ENCODE results near the gene ARHGAP26. TPM values are rescaled to one million over a fixed set of nuclear protein-coding genes. Genes with fewer than 3 reads are reported as not detected.
"Not testable (repeated sequence)": the region's sequence is repeated elsewhere in the genome, so short reads cannot be mapped to it uniquely, and the experiment has no call there.

The ARHGAP26 gene
- total and polyA plus RNA-seq, 2 donors: 15.1 to 16.2 TPM

GRCh38 chr5:143080407-143080806 is 310.2 kb downstream of the ARHGAP26 start:
- Histone ChIP-seq H3K27ac (ENCODE audit: low read depth in 1 of 2, low read length in 1 of 2) (no peak overlapping the region), H3K27me3 (ENCODE audit: control insufficient read depth in 2 of 2, insufficient read depth in 1 of 2, low read length in 1 of 2) (no peaks in the 10 kb centered on the region), H3K4me1 (ENCODE audit: control insufficient read depth in 2 of 2, insufficient read depth in 2 of 2, low read length in 2 of 2) (no peaks in the 10 kb centered on the region), H3K4me3 (ENCODE audit: low read length in 2 of 2) (no peak overlapping the region), H3K36me3 (ENCODE audit: control insufficient read depth in 2 of 2, insufficient read depth in 2 of 2, low read length in 1 of 2) (peaks cover 0 to 3% of the 10 kb centered on the region in 2 donors), H3K9me3 (ENCODE audit: control insufficient read depth in 2 of 2, insufficient read depth in 1 of 2, low read length in 1 of 2) (no peaks in the 10 kb centered on the region)
- 99% methylated on average over 2 of the region's 2 CpGs for WGBS
- DNase-seq (ENCODE audit: low read depth in 6 of 9, low spot score in 9 of 9): no peak

- Histone ChIP-seq H3K27me3 (ENCODE audit: control insufficient read depth in 2 of 2, insufficient read depth in 1 of 2, low read length in 1 of 2) (no peaks in the 10 kb centered on the region), H3K36me3 (ENCODE audit: control insufficient read depth in 2 of 2, insufficient read depth in 2 of 2, low read length in 1 of 2) (peaks cover 0 to 3% of the 10 kb centered on the region in 2 donors), H3K27ac (ENCODE audit: low read depth in 1 of 2, low read length in 1 of 2) (no peak overlapping the region), H3K4me1 (ENCODE audit: control insufficient read depth in 2 of 2, insufficient read depth in 2 of 2, low read length in 2 of 2) (no peaks in the 10 kb centered on the region), H3K9me3 (ENCODE audit: control insufficient read depth in 2 of 2, insufficient read depth in 1 of 2, low read length in 1 of 2) (no peaks in the 10 kb centered on the region), H3K4me3 (ENCODE audit: low read length in 2 of 2) (no peak overlapping the region)
- 95% methylated on average over 1 of the region's 1 CpG for WGBS
- DNase-seq (ENCODE audit: low read depth in 6 of 9, low spot score in 9 of 9): no peak
Measured at GRCh38 chr5:143080982-143081381, 310.8 kb downstream of the ARHGAP26 start.

GRCh38 chr5:143083006-143083405 is 312.8 kb downstream of the ARHGAP26 start:
- DNase-seq (ENCODE audit: low read depth in 6 of 9, low spot score in 9 of 9): no peak
- Histone ChIP-seq H3K27ac (ENCODE audit: low read depth in 1 of 2, low read length in 1 of 2) (no peak overlapping the region), H3K27me3 (ENCODE audit: control insufficient read depth in 2 of 2, insufficient read depth in 1 of 2, low read length in 1 of 2) (no peaks in the 10 kb centered on the region), H3K36me3 (ENCODE audit: control insufficient read depth in 2 of 2, insufficient read depth in 2 of 2, low read length in 1 of 2) (peaks cover 0 to 3% of the 10 kb centered on the region in 2 donors), H3K4me1 (ENCODE audit: control insufficient read depth in 2 of 2, insufficient read depth in 2 of 2, low read length in 2 of 2) (no peaks in the 10 kb centered on the region), H3K9me3 (ENCODE audit: control insufficient read depth in 2 of 2, insufficient read depth in 1 of 2, low read length in 1 of 2) (no peaks in the 10 kb centered on the region), H3K4me3 (ENCODE audit: low read length in 2 of 2) (no peak overlapping the region)
- WGBS: 90% methylated on average over 9 of the region's 9 CpGs

GRCh38 chr5:143084407-143084806 is 314.2 kb downstream of the ARHGAP26 start:
- no peaks in the 10 kb centered on the region for H3K27me3 ChIP-seq (ENCODE audit: control insufficient read depth in 2 of 2, insufficient read depth in 1 of 2, low read length in 1 of 2)
- H3K27ac ChIP-seq (ENCODE audit: low read depth in 1 of 2, low read length in 1 of 2): no peak overlapping the region
- WGBS: 95% methylated on average over 9 of the region's 9 CpGs
- H3K4me3 ChIP-seq (ENCODE audit: low read length in 2 of 2): no peak overlapping the region
- DNase-seq (ENCODE audit: low read depth in 6 of 9, low spot score in 9 of 9): no peak
- H3K9me3 ChIP-seq (ENCODE audit: control insufficient read depth in 2 of 2, insufficient read depth in 1 of 2, low read length in 1 of 2): no peaks in the 10 kb centered on the region
- no peaks in the 10 kb centered on the region for H3K4me1 ChIP-seq (ENCODE audit: control insufficient read depth in 2 of 2, insufficient read depth in 2 of 2, low read length in 2 of 2)
- H3K36me3 ChIP-seq (ENCODE audit: control insufficient read depth in 2 of 2, insufficient read depth in 2 of 2, low read length in 1 of 2): peaks cover 0 to 3% of the 10 kb centered on the region in 2 donors

- H3K9me3 ChIP-seq (ENCODE audit: control insufficient read depth in 2 of 2, insufficient read depth in 1 of 2, low read length in 1 of 2): no peaks in the 10 kb centered on the region
- DNase-seq (ENCODE audit: low read depth in 6 of 9, low spot score in 9 of 9): no peak
- H3K36me3 ChIP-seq (ENCODE audit: control insufficient read depth in 2 of 2, insufficient read depth in 2 of 2, low read length in 1 of 2): peaks cover 0 to 3% of the 10 kb centered on the region in 2 donors
- H3K27ac ChIP-seq (ENCODE audit: low read depth in 1 of 2, low read length in 1 of 2): no peak overlapping the region
- H3K27me3 ChIP-seq (ENCODE audit: control insufficient read depth in 2 of 2, insufficient read depth in 1 of 2, low read length in 1 of 2): no peaks in the 10 kb centered on the region
- no peak overlapping the region for H3K4me3 ChIP-seq (ENCODE audit: low read length in 2 of 2)
- WGBS: 97% methylated on average over 6 of the region's 6 CpGs
- no peaks in the 10 kb centered on the region for H3K4me1 ChIP-seq (ENCODE audit: control insufficient read depth in 2 of 2, insufficient read depth in 2 of 2, low read length in 2 of 2)
Measured at GRCh38 chr5:143085319-143085917, 315.2 kb downstream of the ARHGAP26 start.

- Histone ChIP-seq H3K9me3 (ENCODE audit: control insufficient read depth in 2 of 2, insufficient read depth in 1 of 2, low read length in 1 of 2) (no peaks in the 10 kb centered on the region), H3K36me3 (ENCODE audit: control insufficient read depth in 2 of 2, insufficient read depth in 2 of 2, low read length in 1 of 2) (peaks cover 0 to 3% of the 10 kb centered on the region in 2 donors), H3K4me1 (ENCODE audit: control insufficient read depth in 2 of 2, insufficient read depth in 2 of 2, low read length in 2 of 2) (no peaks in the 10 kb centered on the region), H3K27me3 (ENCODE audit: control insufficient read depth in 2 of 2, insufficient read depth in 1 of 2, low read length in 1 of 2) (no peaks in the 10 kb centered on the region), H3K4me3 (ENCODE audit: low read length in 2 of 2) (no peak overlapping the region), H3K27ac (ENCODE audit: low read depth in 1 of 2, low read length in 1 of 2) (no peak overlapping the region)
- 98% methylated on average over 1 of the region's 1 CpG for WGBS
- DNase-seq (ENCODE audit: low read depth in 6 of 9, low spot score in 9 of 9): no peak
Measured at GRCh38 chr5:143086546-143086907, 316.4 kb downstream of the ARHGAP26 start.

GRCh38 chr5:143086908-143087637 is 316.9 kb downstream of the ARHGAP26 start:
- no peaks in the 10 kb centered on the region for H3K9me3 ChIP-seq (ENCODE audit: control insufficient read depth in 2 of 2, insufficient read depth in 1 of 2, low read length in 1 of 2)
- no peak for DNase-seq (ENCODE audit: low read depth in 6 of 9, low spot score in 9 of 9)
- no peaks in the 10 kb centered on the region for H3K4me1 ChIP-seq (ENCODE audit: control insufficient read depth in 2 of 2, insufficient read depth in 2 of 2, low read length in 2 of 2)
- no peak overlapping the region for H3K27ac ChIP-seq (ENCODE audit: low read depth in 1 of 2, low read length in 1 of 2)
- peaks cover 0 to 3% of the 10 kb centered on the region in 2 donors for H3K36me3 ChIP-seq (ENCODE audit: control insufficient read depth in 2 of 2, insufficient read depth in 2 of 2, low read length in 1 of 2)
- WGBS: 97% methylated on average over 5 of the region's 5 CpGs
- no peak overlapping the region for H3K4me3 ChIP-seq (ENCODE audit: low read length in 2 of 2)
- no peaks in the 10 kb centered on the region for H3K27me3 ChIP-seq (ENCODE audit: control insufficient read depth in 2 of 2, insufficient read depth in 1 of 2, low read length in 1 of 2)

GRCh38 chr5:143088702-143089101 is 318.5 kb downstream of the ARHGAP26 start:
- DNase-seq (ENCODE audit: low read depth in 6 of 9, low spot score in 9 of 9); H3K27me3 ChIP-seq (ENCODE audit: control insufficient read depth in 2 of 2, insufficient read depth in 1 of 2, low read length in 1 of 2); H3K27ac ChIP-seq (ENCODE audit: low read depth in 1 of 2, low read length in 1 of 2); H3K9me3 ChIP-seq (ENCODE audit: control insufficient read depth in 2 of 2, insufficient read depth in 1 of 2, low read length in 1 of 2); H3K4me3 ChIP-seq (ENCODE audit: low read length in 2 of 2); H3K4me1 ChIP-seq (ENCODE audit: control insufficient read depth in 2 of 2, insufficient read depth in 2 of 2, low read length in 2 of 2); H3K36me3 ChIP-seq (ENCODE audit: control insufficient read depth in 2 of 2, insufficient read depth in 2 of 2, low read length in 1 of 2): not testable (repeated sequence)
- WGBS: 99% methylated on average over 11 of the region's 11 CpGs

- H3K9me3 ChIP-seq (ENCODE audit: control insufficient read depth in 2 of 2, insufficient read depth in 1 of 2, low read length in 1 of 2); DNase-seq (ENCODE audit: low read depth in 6 of 9, low spot score in 9 of 9); H3K36me3 ChIP-seq (ENCODE audit: control insufficient read depth in 2 of 2, insufficient read depth in 2 of 2, low read length in 1 of 2); H3K4me3 ChIP-seq (ENCODE audit: low read length in 2 of 2); H3K27me3 ChIP-seq (ENCODE audit: control insufficient read depth in 2 of 2, insufficient read depth in 1 of 2, low read length in 1 of 2); H3K27ac ChIP-seq (ENCODE audit: low read depth in 1 of 2, low read length in 1 of 2); H3K4me1 ChIP-seq (ENCODE audit: control insufficient read depth in 2 of 2, insufficient read depth in 2 of 2, low read length in 2 of 2): not testable (repeated sequence)
- 96% methylated on average over 10 of the region's 10 CpGs for WGBS
Measured at GRCh38 chr5:143090044-143090443, 319.9 kb downstream of the ARHGAP26 start.
